ENCODE measurements around the gene DHRS4.
"Not testable (repeated sequence)": the region's sequence is repeated elsewhere in the genome, so short reads cannot be mapped to it uniquely, and the experiment has no call there.

DHRS4 gene

GRCh38 chr14:23950411-23951135, 3.0 kb upstream of the DHRS4 start:
- no peak for TF ChIP-seq CTCF (IDR thresholded peaks at IDR 0.05; ENCODE audit: low read depth, low read length)
- H3K4me3 ChIP-seq (ENCODE audit: low read depth, low read length), result no peak overlapping the region
- DNase-seq (ENCODE audit: low read depth, low spot score), result no peak
- in situ Hi-C loops (cut with HindIII; ENCODE audit: low sequenced_read_pairs), result no loop called here

GRCh38 chr14:23951136-23951466, 2.5 kb upstream of the DHRS4 start:
- H3K4me3 ChIP-seq (ENCODE audit: low read depth, low read length); in situ Hi-C loops (cut with HindIII; ENCODE audit: low sequenced_read_pairs); DNase-seq (ENCODE audit: low read depth, low spot score): not testable (repeated sequence)

GRCh38 chr14:23951590-23952201, 1.9 kb upstream of the DHRS4 start:
- no peak overlapping the region for H3K4me3 ChIP-seq (ENCODE audit: low read depth, low read length)
- DNase-seq (ENCODE audit: low read depth, low spot score), result no peak
- TF ChIP-seq CTCF (IDR thresholded peaks at IDR 0.05; ENCODE audit: low read depth, low read length), result no peak
- in situ Hi-C loops (cut with HindIII; ENCODE audit: low sequenced_read_pairs), result no loop called here

- in situ Hi-C loops (cut with HindIII; ENCODE audit: low sequenced_read_pairs); DNase-seq (ENCODE audit: low read depth, low spot score): not testable (repeated sequence)
- peak overlapping the region; percentile 76 for H3K4me3 ChIP-seq (ENCODE audit: low read depth, low read length)
Observed at GRCh38 chr14:23953116-23953463, 480 bp upstream of the DHRS4 start.

- H3K4me3 ChIP-seq (ENCODE audit: low read depth, low read length), result peak overlapping the region; percentile 76
- in situ Hi-C loops (cut with HindIII; ENCODE audit: low sequenced_read_pairs); DNase-seq (ENCODE audit: low read depth, low spot score): not testable (repeated sequence)
Observed at GRCh38 chr14:23954279-23954614, 677 bp downstream of the DHRS4 start.

- H3K4me3 ChIP-seq (ENCODE audit: low read depth, low read length); in situ Hi-C loops (cut with HindIII; ENCODE audit: low sequenced_read_pairs); DNase-seq (ENCODE audit: low read depth, low spot score): not testable (repeated sequence)
Observed at GRCh38 chr14:23954965-23955364, 1.4 kb downstream of the DHRS4 start.

- DNase-seq (ENCODE audit: low read depth, low spot score); H3K4me3 ChIP-seq (ENCODE audit: low read depth, low read length); in situ Hi-C loops (cut with HindIII; ENCODE audit: low sequenced_read_pairs): not testable (repeated sequence)
Observed at GRCh38 chr14:23955811-23956210, 2.2 kb downstream of the DHRS4 start.

GRCh38 chr14:23957913-23958569, 4.5 kb downstream of the DHRS4 start:
- DNase-seq (ENCODE audit: low read depth, low spot score); H3K4me3 ChIP-seq (ENCODE audit: low read depth, low read length); in situ Hi-C loops (cut with HindIII; ENCODE audit: low sequenced_read_pairs): not testable (repeated sequence)

- in situ Hi-C loops (cut with HindIII; ENCODE audit: low sequenced_read_pairs); H3K4me3 ChIP-seq (ENCODE audit: low read depth, low read length); DNase-seq (ENCODE audit: low read depth, low spot score): not testable (repeated sequence)
Observed at GRCh38 chr14:23960899-23961298, 7.3 kb downstream of the DHRS4 start.

GRCh38 chr14:23961704-23962103, 8.1 kb downstream of the DHRS4 start:
- DNase-seq (ENCODE audit: low read depth, low spot score); in situ Hi-C loops (cut with HindIII; ENCODE audit: low sequenced_read_pairs); H3K4me3 ChIP-seq (ENCODE audit: low read depth, low read length): not testable (repeated sequence)

- in situ Hi-C loops (cut with HindIII; ENCODE audit: low sequenced_read_pairs); DNase-seq (ENCODE audit: low read depth, low spot score); H3K4me3 ChIP-seq (ENCODE audit: low read depth, low read length): not testable (repeated sequence)
Observed at GRCh38 chr14:23969130-23969480, 15.5 kb downstream of the DHRS4 start.

- in situ Hi-C loops (cut with HindIII; ENCODE audit: low sequenced_read_pairs); DNase-seq (ENCODE audit: low read depth, low spot score): not testable (repeated sequence)
- peak overlapping the region; percentile 30 for H3K4me3 ChIP-seq (ENCODE audit: low read depth, low read length)
Observed at GRCh38 chr14:23969481-23970282, 16.1 kb downstream of the DHRS4 start.

GRCh38 chr14:23970283-23970659, 16.7 kb downstream of the DHRS4 start:
- peak overlapping the region; percentile 27 for H3K4me3 ChIP-seq (ENCODE audit: low read depth, low read length)
- in situ Hi-C loops (cut with HindIII; ENCODE audit: low sequenced_read_pairs); DNase-seq (ENCODE audit: low read depth, low spot score): not testable (repeated sequence)

- H3K4me3 ChIP-seq (ENCODE audit: low read depth, low read length); in situ Hi-C loops (cut with HindIII; ENCODE audit: low sequenced_read_pairs); DNase-seq (ENCODE audit: low read depth, low spot score): not testable (repeated sequence)
Observed at GRCh38 chr14:23973178-23973577, 19.6 kb downstream of the DHRS4 start.

GRCh38 chr14:23974041-23974440, 20.5 kb downstream of the DHRS4 start:
- DNase-seq (ENCODE audit: low read depth, low spot score); in situ Hi-C loops (cut with HindIII; ENCODE audit: low sequenced_read_pairs); H3K4me3 ChIP-seq (ENCODE audit: low read depth, low read length): not testable (repeated sequence)
